Measurements from ENCODE around the gene FGF14. TPM values are rescaled to one million over a fixed set of nuclear protein-coding genes. Genes with fewer than 3 reads are reported as not detected.

The FGF14 gene
- total RNA-seq, 1 experiment from 2014 or later: not detected

- intact Hi-C loops (cut with micrococcal nuclease): no loop called here
- Histone ChIP-seq H3K79me2 (ENCODE audit: low read length) (no peaks in the 10 kb centered on the region), H3K9ac (ENCODE audit: low read length) (no peak overlapping the region), H2AFZ (ENCODE audit: low read length) (no peak overlapping the region), H3K4me2 (ENCODE audit: low read length) (no peak overlapping the region), H3K4me1 (ENCODE audit: insufficient read depth, low read length) (no peaks in the 10 kb centered on the region), H3K27me3 (ENCODE audit: low read length) (no peaks in the 10 kb centered on the region), H3K9me2 (replicated peaks; ENCODE audit: low read length) (no peaks in the 10 kb centered on the region), H3K4me3 (ENCODE audit: low read length) (no peak overlapping the region), H3K9me3 (ENCODE audit: low read length) (no peaks in the 10 kb centered on the region), H3K27ac (ENCODE audit: low read length) (no peak overlapping the region), H3K36me3 (ENCODE audit: low read depth, low read length) (0 out of 2 replicates have a peak, but pooled peaks cover 4% of the 10 kb centered on the region), H3F3A (ENCODE audit: low read length, unreplicated experiment) (no peaks in the 10 kb centered on the region), H4K20me1 (ENCODE audit: low read length) (no peaks in the 10 kb centered on the region)
- ATAC-seq (no peak), DNase-seq (no peak)
- POLR2A ChIA-PET (ENCODE audit: unreplicated experiment): no interaction called here
- CTCF ChIA-PET: no interaction called here
- TF ChIP-seq EZH2phosphoT487 (IDR thresholded peaks at IDR 0.05; ENCODE audit: borderline replicate concordance, low read length) (no peak), CTCF (conservative IDR thresholded peaks at IDR 0.05; ENCODE audit: low read depth, low read length) (no peak), EZH2 (IDR thresholded peaks at IDR 0.05; ENCODE audit: low read length, unreplicated experiment) (no peak)
- no TSS peak for BruUV-seq (replicated peaks)
Measured at GRCh38 chr13:101714195-101714594, 687.7 kb downstream of the FGF14 start.

- ChIA-PET CTCF (no interaction called here), POLR2A (ENCODE audit: unreplicated experiment) (no interaction called here)
- intact Hi-C loops (cut with micrococcal nuclease): no loop called here
- H3K9ac ChIP-seq (ENCODE audit: low read length): no peak overlapping the region
- ATAC-seq (no peak), DNase-seq (no peak)
- no peak overlapping the region for H3K4me3 ChIP-seq (ENCODE audit: low read length)
- H3K36me3 ChIP-seq (ENCODE audit: low read depth, low read length): 0 out of 2 replicates have a peak, but pooled peaks cover 4% of the 10 kb centered on the region
- no peaks in the 10 kb centered on the region for H3F3A ChIP-seq (ENCODE audit: low read length, unreplicated experiment)
- no peaks in the 10 kb centered on the region for H3K9me3 ChIP-seq (ENCODE audit: low read length)
- no peak overlapping the region for H2AFZ ChIP-seq (ENCODE audit: low read length)
- no peaks in the 10 kb centered on the region for H3K27me3 ChIP-seq (ENCODE audit: low read length)
- H4K20me1 ChIP-seq (ENCODE audit: low read length): no peaks in the 10 kb centered on the region
- H3K9me2 ChIP-seq (replicated peaks; ENCODE audit: low read length): no peaks in the 10 kb centered on the region
- TF ChIP-seq CTCF (conservative IDR thresholded peaks at IDR 0.05; ENCODE audit: low read depth, low read length): no peak
- no peak for TF ChIP-seq EZH2phosphoT487 (IDR thresholded peaks at IDR 0.05; ENCODE audit: borderline replicate concordance, low read length)
- no peak for TF ChIP-seq EZH2 (IDR thresholded peaks at IDR 0.05; ENCODE audit: low read length, unreplicated experiment)
- H3K27ac ChIP-seq (ENCODE audit: low read length): no peak overlapping the region
- no peaks in the 10 kb centered on the region for H3K79me2 ChIP-seq (ENCODE audit: low read length)
- BruUV-seq (replicated peaks): no TSS peak
- H3K4me2 ChIP-seq (ENCODE audit: low read length): no peak overlapping the region
- peaks cover 2% of the 10 kb centered on the region for H3K4me1 ChIP-seq (ENCODE audit: insufficient read depth, low read length)
Measured at GRCh38 chr13:101712026-101712348, 689.9 kb downstream of the FGF14 start.

DNA sequence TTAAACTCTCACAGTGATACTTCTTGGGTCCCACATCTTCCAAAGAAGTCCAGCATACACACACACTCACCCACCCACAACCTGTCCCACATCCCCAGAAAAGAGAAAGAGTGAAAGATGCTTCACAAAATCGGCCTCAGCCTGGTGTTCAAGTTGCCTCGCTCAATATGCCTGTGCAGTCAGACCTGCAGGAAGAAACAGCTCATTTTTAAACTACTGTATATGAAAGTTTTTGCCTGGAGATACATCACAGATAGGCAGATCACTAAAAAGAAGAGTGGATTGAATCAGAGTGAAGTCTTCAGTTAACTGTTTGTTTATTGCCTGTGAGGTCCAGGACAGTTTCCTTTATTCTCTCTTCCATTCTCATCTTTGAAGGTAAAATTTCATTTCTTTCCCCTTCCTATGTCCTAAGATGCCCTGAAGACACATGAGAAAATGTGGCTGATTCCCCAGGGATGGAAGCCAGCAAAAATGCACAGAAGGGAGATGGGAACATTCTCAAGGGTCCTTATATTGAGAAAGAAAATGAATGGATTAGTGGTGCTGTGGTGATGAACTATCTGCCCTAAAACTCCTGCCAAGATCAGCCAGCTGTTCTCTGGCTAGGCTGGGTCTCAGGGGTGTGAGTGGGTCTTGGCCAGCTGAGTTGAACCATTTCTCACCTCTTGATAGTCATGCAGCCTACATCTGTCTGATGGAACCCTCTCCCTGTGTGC lies 690.4 kb downstream of the FGF14 start:
- CTCF ChIA-PET: no interaction called here
- BruUV-seq (replicated peaks): no TSS peak
- Histone ChIP-seq H3F3A (ENCODE audit: low read length, unreplicated experiment) (no peaks in the 10 kb centered on the region), H3K27ac (ENCODE audit: low read length) (no peak overlapping the region), H3K79me2 (ENCODE audit: low read length) (no peaks in the 10 kb centered on the region), H3K4me3 (ENCODE audit: low read length) (no peak overlapping the region), H3K4me1 (ENCODE audit: insufficient read depth, low read length) (peaks cover 7% of the 10 kb centered on the region), H3K36me3 (ENCODE audit: low read depth, low read length) (0 out of 2 replicates have a peak, but pooled peaks cover 4% of the 10 kb centered on the region), H2AFZ (ENCODE audit: low read length) (no peak overlapping the region), H3K4me2 (ENCODE audit: low read length) (no peak overlapping the region), H3K27me3 (ENCODE audit: low read length) (no peaks in the 10 kb centered on the region), H3K9ac (ENCODE audit: low read length) (no peak overlapping the region), H4K20me1 (ENCODE audit: low read length) (no peaks in the 10 kb centered on the region), H3K9me3 (ENCODE audit: low read length) (no peaks in the 10 kb centered on the region), H3K9me2 (replicated peaks; ENCODE audit: low read length) (no peaks in the 10 kb centered on the region)
- POLR2A ChIA-PET (ENCODE audit: unreplicated experiment): no interaction called here
- TF ChIP-seq CTCF (conservative IDR thresholded peaks at IDR 0.05; ENCODE audit: low read depth, low read length) (no peak), EZH2 (IDR thresholded peaks at IDR 0.05; ENCODE audit: low read length, unreplicated experiment) (no peak), EZH2phosphoT487 (IDR thresholded peaks at IDR 0.05; ENCODE audit: borderline replicate concordance, low read length) (no peak)
- intact Hi-C loops (cut with micrococcal nuclease): no loop called here
- ATAC-seq (no peak), DNase-seq (no peak)

Data from PC-3 (cell line).